K562 (cell line): ENCODE data around the gene SNAPC5. TPM values are rescaled to one million over a fixed set of nuclear protein-coding genes. Genes with fewer than 3 reads are reported as not detected.

Experiments
- ATAC-seq: fragments of 200-7000 bp; cut with Tn5 transposase; 3 replicates; pipeline ENCODE4 v1.9.1; 2020; ENCODE audit warnings: moderate library complexity
- BruUV-seq: library from RNA; stranded (reverse); fragments of 400-500 nt; replicated peaks from 2 replicates; lab custom pipeline; 2021; lab: Mats Ljungman, UMichigan
- CTCF ChIA-PET: fragments of 300-600 bp; formaldehyde crosslinking; extraction: SDS; loops from one replicate; lab custom pipeline; 2021; ENCODE audit warnings: low intra/inter-chr PET ratio; lab: Yijun Ruan, JAX
- POLR2A ChIA-PET: fragments of 300-600, 350-650 bp; sonication (Branson Sonifier 250); formaldehyde crosslinking; extraction: SDS; loops from one replicate; lab custom pipeline; 2021; ENCODE audit warnings: antibody characterized with exemption, inconsistent platforms; lab: Yijun Ruan, JAX
- DNase-seq, 4 experiments: peaks; one replicate each; pipeline versions ENCODE4 v3.0.0 to v3.0.0-alpha.2; 2011 to 2018; ENCODE audit warnings: low spot score in 3 of 4, mixed read lengths in 3 of 4; ENCODE audit errors: extremely low read depth in 1 of 4
- FAIRE-seq: peaks from 2 replicates; lab custom pipeline; 2011; peaks lifted over from hg19 to GRCh38; lab: Jason Lieb, UNC
- H2AFZ ChIP-seq: 2 replicates; pipeline ENCODE4 v1.6.0; 2011; ENCODE audit warnings: low read depth, low read length, control low read depth, inconsistent platforms
- H3K27ac ChIP-seq: fragments of 200-600 bp; 3 replicates; pipeline ENCODE4 v1.8.0; 2011; ENCODE audit warnings: low read depth, mild to moderate bottlenecking, control low read depth, inconsistent platforms, low read length, moderate library complexity, mixed read lengths; ENCODE audit errors: extremely low read depth
- H3K27me3 ChIP-seq, 2 experiments: fragments of 300-600 bp in 1 of 2; 2 replicates in 1 of 2; 3 replicates in 1 of 2; pipeline versions ENCODE4 v1.6.0 to v1.8.0; 2011; ENCODE audit warnings: inconsistent platforms in 2 of 2, low read length in 2 of 2, mild to moderate bottlenecking in 1 of 2, mixed read lengths in 1 of 2, moderate library complexity in 1 of 2; ENCODE audit not compliant: control insufficient read depth in 2 of 2, insufficient read depth in 2 of 2
- H3K36me3 ChIP-seq: fragments of 300-600 bp; 3 replicates; pipeline ENCODE4 v1.8.0; 2011; ENCODE audit warnings: mild to moderate bottlenecking, low read length, inconsistent platforms; ENCODE audit not compliant: control insufficient read depth, insufficient read depth
- H3K4me1 ChIP-seq, 2 experiments: fragments of 200-600 bp in 1 of 2; replicated peaks in 1 of 2; 2 replicates in 1 of 2; 3 replicates in 1 of 2; pipeline versions ENCODE4 v1.5.1 to v1.8.0; 2011; ENCODE audit warnings: inconsistent platforms in 2 of 2, low read length in 2 of 2, mild to moderate bottlenecking in 1 of 2, mixed read lengths in 1 of 2, moderate library complexity in 1 of 2; ENCODE audit not compliant: control insufficient read depth in 2 of 2, insufficient read depth in 2 of 2
- H3K4me2 ChIP-seq: 2 replicates; pipeline ENCODE4 v1.6.1; 2011; ENCODE audit warnings: low read length, control low read depth, inconsistent platforms, mixed read lengths; ENCODE audit not compliant: insufficient read depth
- H3K4me3 ChIP-seq: fragments of 200-600 bp; sonication (generic), shearing (Covaris generic); 2 replicates; pipeline ENCODE4 v1.5.1; 2016; ENCODE audit warnings: control low read depth, inconsistent platforms
- H3K79me2 ChIP-seq: fragments of 200-600 bp; 3 replicates; pipeline ENCODE4 v1.8.0; 2011; ENCODE audit warnings: low read length, inconsistent platforms; ENCODE audit not compliant: control insufficient read depth, insufficient read depth
- H3K9ac ChIP-seq, 2 experiments: 2 replicates each; pipeline versions ENCODE4 v1.6.0 to v1.6.1; 2011; ENCODE audit warnings: low read depth in 2 of 2, low read length in 2 of 2, control low read depth in 1 of 2, inconsistent platforms in 1 of 2, mild to moderate bottlenecking in 1 of 2, mixed read lengths in 1 of 2; ENCODE audit not compliant: insufficient read depth in 1 of 2
- H3K9me1 ChIP-seq: one replicate; pipeline ENCODE4 v1.6.0; 2011; ENCODE audit warnings: inconsistent platforms, mild to moderate bottlenecking, low read length, moderate library complexity; ENCODE audit not compliant: control insufficient read depth, insufficient read depth
- H3K9me3 ChIP-seq: replicated peaks from 2 replicates; pipeline ENCODE4 v1.5.1; 2011; ENCODE audit warnings: low read depth, low read length, inconsistent platforms; ENCODE audit not compliant: control insufficient read depth, insufficient read depth
- H4K20me1 ChIP-seq: replicated peaks from 2 replicates; pipeline ENCODE4 v1.6.1; 2011; ENCODE audit warnings: low read length, inconsistent platforms, mixed read lengths; ENCODE audit not compliant: control insufficient read depth, insufficient read depth
- BRD9 ChIP-seq: fragments of 450-650 bp; IDR thresholded peaks from 2 replicates; pipeline ENCODE4 v1.6.1; 2018; ENCODE audit warnings: low read depth; ENCODE audit not compliant: partially characterized antibody
- DACH1 ChIP-seq: fragments of 450-650 bp; IDR thresholded peaks from 2 replicates; pipeline ENCODE4 v1.6.1; 2018; ENCODE audit not compliant: partially characterized antibody
- GABPB2 ChIP-seq: fragments of 250-450 bp; sonication (Bioruptor Pico); conservative IDR thresholded peaks from 2 replicates; pipeline ENCODE4 v1.5.1; 2021; ENCODE audit warnings: mild to moderate bottlenecking
- GATA2 ChIP-seq: sonication (generic); formaldehyde crosslinking; IDR thresholded peaks from 2 replicates; pipeline ENCODE4 v1.4.0; 2020; ENCODE audit warnings: mild to moderate bottlenecking, missing genetic modification reagents
- GATAD2B ChIP-seq: fragments of 450-650 bp; IDR thresholded peaks from 2 replicates; pipeline ENCODE4 v1.6.1; 2017; ENCODE audit warnings: mild to moderate bottlenecking, borderline replicate concordance
- ZEB2 ChIP-seq: fragments of 450-650 bp; IDR thresholded peaks from 2 replicates; pipeline ENCODE4 v1.6.1; 2016
- ZNF263 ChIP-seq: sonication (generic); formaldehyde crosslinking; IDR thresholded peaks from 2 replicates; pipeline ENCODE4 v1.8.0; 2022; ENCODE audit warnings: mild to moderate bottlenecking, missing genetic modification reagents, borderline replicate concordance
- ZNF282 ChIP-seq: sonication (generic); formaldehyde crosslinking; IDR thresholded peaks from 2 replicates; pipeline ENCODE4 v1.8.1; 2023; ENCODE audit warnings: missing genetic modification reagents
- ZZZ3 ChIP-seq: fragments of 450-650 bp; IDR thresholded peaks from 2 replicates; pipeline ENCODE4 v1.6.1; 2016; ENCODE audit warnings: antibody characterized with exemption, mild to moderate bottlenecking, moderate library complexity
- WGBS: fragments of 100-300 bp; shearing (Covaris generic); methylation state at CpG from one replicate; pipeline ENCODE4 v1.1.6; 2016; ENCODE audit warnings: low coverage, mixed read lengths; ENCODE audit not compliant: insufficient coverage; ENCODE audit errors: missing lambda C conversion rate; 5-methylcytosine and 5-hydroxymethylcytosine counted together
- in situ Hi-C: fragments of 300-500 bp; cut with MboI; formaldehyde crosslinking; loops from 4 replicates; pipeline ENCODE4 v1.15.0; 2018; ENCODE audit warnings: inconsistent platforms, mixed read lengths
- intact Hi-C: fragments of 100-400 bp; cut with micrococcal nuclease; formaldehyde crosslinking; loops from 2 replicates; pipeline ENCODE4 v1.14.2; 2022
- polyA plus RNA-seq, 8 experiments: library from polyadenylated mRNA; depleted of rRNA in 4 of 8; stranded (reverse) in 5 of 8; unstranded in 3 of 8; fragments of >200 nt; fragmentation: Nextera tagmentation in 2 of 8; fragmentation: Illumina TruSeq in 1 of 8; extraction: Ambion mirVana in 2 of 8; extraction: Trizol in 1 of 8; gene quantifications; 2 replicates each; pipeline versions ENCODE4 v1.2.1 to v1.2.3, GENCODE V29; 2011 to 2014; ENCODE audit warnings: inconsistent platforms in 1 of 8, missing spikeins in 1 of 8
- total RNA-seq, 7 experiments: library from RNA; depleted of rRNA in 6 of 7; stranded (reverse); fragments of >200 nt in 6 of 7; fragmentation: Illumina TruSeq in 2 of 7; extraction: Trizol in 2 of 7; gene quantifications; 2 replicates each; pipeline versions ENCODE4 v1.2.1 to v1.2.3, GENCODE V29; 2011 to 2021; ENCODE audit warnings: low replicate concordance in 1 of 7

Gene SNAPC5
- total and polyA plus RNA-seq, 9 of the 15 experiments (the other 6 are each of a cell fraction or from before 2014, with no cell fraction given) = 52.8 to 155 (median 96.5) TPM

DNA sequence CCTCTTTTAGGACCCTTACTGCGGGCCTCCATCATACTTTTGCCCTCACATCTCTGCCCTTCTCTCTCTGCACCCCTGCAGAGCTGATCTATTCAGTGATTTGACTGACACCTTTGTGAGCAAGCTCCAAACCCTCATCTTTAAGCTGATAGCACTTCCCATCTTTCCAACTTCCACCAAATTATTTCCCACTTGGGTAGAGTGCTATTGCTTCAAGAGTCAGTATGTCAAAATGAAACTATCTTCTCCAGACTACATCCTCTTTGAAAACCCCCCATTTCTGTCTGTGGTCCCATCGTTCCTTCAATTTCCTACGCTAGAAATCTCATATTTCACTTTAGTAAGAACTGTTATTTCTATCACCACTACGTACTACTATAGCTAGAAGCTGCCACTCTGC lies 27.3 kb upstream of the SNAPC5 start:
- ChIA-PET POLR2A (interaction anchor here (0.8 to 1.1 kb wide), 3 partner anchors 18 to 84 kb away, joined by 3 read pairs; no protein-coding TSS in a partner anchor), CTCF (no interaction called here)
- H3K36me3 ChIP-seq = peaks cover 83% of the 10 kb centered on the region

DNA sequence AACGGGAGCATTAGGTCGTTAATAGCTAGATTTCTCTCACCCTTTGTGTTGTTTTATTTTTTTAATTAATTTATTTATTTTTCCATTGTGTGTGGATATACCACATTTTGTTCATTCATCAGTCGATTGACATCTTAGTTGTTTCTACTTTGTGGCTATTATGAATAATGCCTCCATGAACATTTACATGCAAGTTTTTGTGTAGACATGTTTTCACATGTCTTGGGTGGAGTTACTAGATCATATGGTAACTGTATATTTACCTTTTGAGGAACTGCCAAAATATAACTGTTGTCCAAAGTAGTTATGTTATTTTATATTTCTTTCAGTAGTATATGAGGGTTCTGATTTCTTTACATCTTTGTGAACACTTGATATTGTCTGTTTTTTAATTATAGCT lies 26.4 kb upstream of the SNAPC5 start:
- Histone ChIP-seq H4K20me1 (no peaks in the 10 kb centered on the region), H3K4me1 (no peaks in the 10 kb centered on the region), H3K36me3 (peaks cover 77% of the 10 kb centered on the region), H3K4me3 (no peak overlapping the region), H3K27me3 (no peaks in the 10 kb centered on the region), H3K9me1 (no peaks in the 10 kb centered on the region), H3K9me3 (no peaks in the 10 kb centered on the region), H3K27ac (no peak overlapping the region), H3K9ac (no peak overlapping the region), H3K79me2 (no peaks in the 10 kb centered on the region), H3K4me2 (no peak overlapping the region), H2AFZ (no peak overlapping the region)
- FAIRE-seq (no peak), ATAC-seq (no peak), DNase-seq (no peak)
- ChIA-PET CTCF (no interaction called here), POLR2A (interaction anchor here (0.8 to 1.1 kb wide), 2 partner anchors 17 to 85 kb away, joined by 3 read pairs; no protein-coding TSS in a partner anchor)
- in situ Hi-C loops (no loop called here), intact Hi-C loops (no loop called here)
- 72% methylated on average over 3 of the region's 3 CpGs for WGBS
- TF ChIP-seq ZNF282 (CRISPR knock-in tag) = no peak
- TF ChIP-seq ZNF263 (CRISPR knock-in tag) = no peak
- TF ChIP-seq ZZZ3 = no peak
- no peak for TF ChIP-seq GABPB2 (CRISPR knock-in tag)
- TF ChIP-seq GATAD2B = no peak
- TF ChIP-seq BRD9 = no peak
- TF ChIP-seq GATA2 (CRISPR knock-in tag) = no peak
- TF ChIP-seq ZEB2 = no peak
- BruUV-seq = no TSS peak

More for the DNA sequence above, 27.3 kb upstream of the SNAPC5 start:
- DNase-seq (no peak), FAIRE-seq (no peak), ATAC-seq (no peak)
- in situ Hi-C loops = no loop called here
- no peak overlapping the region for H3K4me3 ChIP-seq
- no peaks in the 10 kb centered on the region for H3K9me1 ChIP-seq
- H3K4me2 ChIP-seq = no peak overlapping the region
- no peak overlapping the region for H3K27ac ChIP-seq
- no peak for TF ChIP-seq DACH1
- H3K79me2 ChIP-seq = no peaks in the 10 kb centered on the region
- 55% methylated on average over 4 of the region's 4 CpGs for WGBS
- no peaks in the 10 kb centered on the region for H3K9me3 ChIP-seq
- BruUV-seq = no TSS peak
- no peaks in the 10 kb centered on the region for H4K20me1 ChIP-seq
- H3K4me1 ChIP-seq = no peaks in the 10 kb centered on the region
- H3K9ac ChIP-seq = no peak overlapping the region
- intact Hi-C loops = no loop called here
- H2AFZ ChIP-seq = no peak overlapping the region
- no peaks in the 10 kb centered on the region for H3K27me3 ChIP-seq
